GM12878 (cell line): ENCODE data around the gene C19orf18. TPM values are rescaled to one million over a fixed set of nuclear protein-coding genes. Genes with fewer than 3 reads are reported as not detected.

Experiments used
- CTCF ChIP-seq, 3 experiments: IDR thresholded peaks in 2 of 3; conservative IDR thresholded peaks in 1 of 3; 2 replicates each; pipeline ENCODE4 v1.5.1; 2011; ENCODE audit warnings: low read depth in 3 of 3, low read length in 3 of 3, mild to moderate bottlenecking in 3 of 3, control low read depth in 2 of 3, moderate library complexity in 2 of 3, inconsistent platforms in 1 of 3, mixed read lengths in 1 of 3; ENCODE audit not compliant: control insufficient read depth in 2 of 3, insufficient read depth in 1 of 3; ENCODE audit errors: extremely low read depth in 1 of 3
- ELK1 ChIP-seq: IDR thresholded peaks from 2 replicates; pipeline ENCODE4 v1.6.1; 2012; ENCODE audit warnings: low read depth, low read length, improper control_type of control experiment
- FOXM1 ChIP-seq: IDR thresholded peaks from 2 replicates; pipeline ENCODE4 v1.6.1; 2012; ENCODE audit warnings: low read depth, mild to moderate bottlenecking, inconsistent platforms, low read length, moderate library complexity
- GATAD2B ChIP-seq: fragments of 450-650 bp; conservative IDR thresholded peaks from 2 replicates; pipeline ENCODE4 v1.6.1; 2017; ENCODE audit warnings: low read depth, mild to moderate bottlenecking, moderate library complexity
- MLLT1 ChIP-seq: fragments of 450-650 bp; IDR thresholded peaks from 2 replicates; pipeline ENCODE4 v1.6.1; 2016; ENCODE audit warnings: mild to moderate bottlenecking
- NFYB ChIP-seq: IDR thresholded peaks from 2 replicates; pipeline ENCODE4 v1.6.1; 2011; ENCODE audit warnings: low read depth, mild to moderate bottlenecking, low read length, improper control_type of control experiment, moderate library complexity; ENCODE audit not compliant: insufficient read depth
- NR2F1 ChIP-seq: fragments of 450-650 bp; conservative IDR thresholded peaks from 2 replicates; pipeline ENCODE4 v1.6.1; 2017; ENCODE audit warnings: mild to moderate bottlenecking
- POLR2AphosphoS5 ChIP-seq: IDR thresholded peaks from 2 replicates; pipeline ENCODE4 v1.6.1; 2011; ENCODE audit warnings: mild to moderate bottlenecking, low read length, inconsistent platforms
- polyA plus RNA-seq, 11 experiments: library from polyadenylated mRNA; depleted of rRNA in 4 of 11; unstranded in 6 of 11; stranded (reverse) in 5 of 11; fragments of >200 nt; fragmentation: Nextera tagmentation in 4 of 11; fragmentation: Illumina TruSeq in 1 of 11; extraction: Ambion mirVana in 4 of 11; extraction: Trizol in 1 of 11; gene quantifications; 1 replicate in 1 of 11; 2 replicates in 10 of 11; pipeline versions ENCODE4 v1.2.1 to v1.2.3, GENCODE V29; 2011 to 2016; ENCODE audit warnings: inconsistent platforms in 2 of 11, missing spikeins in 2 of 11, low read depth in 1 of 11
- total RNA-seq, 4 experiments: library from RNA; depleted of rRNA in 3 of 4; stranded (reverse); fragments of >200 nt in 3 of 4; fragmentation: Illumina TruSeq in 1 of 4; extraction: Trizol in 1 of 4; gene quantifications; 2 replicates each; pipeline versions ENCODE4 v1.2.1 to v1.2.3, GENCODE V29; 2013 to 2021

The C19orf18 gene
- total and polyA plus RNA-seq, 10 of the 15 experiments (the other 5 are each of a cell fraction or from before 2014, with no cell fraction given): 0.12 to 0.29 (median 0.21) TPM; not detected in 7

GRCh38 chr19:57916168-57916995, 58.0 kb downstream of the C19orf18 start, which contains the start of gene ZNF417 (continued):
- TF ChIP-seq NFYB (peak; percentile 56; the same call in 1 of the 2 replicates), NR2F1 (peak; percentile 72), CTCF (IDR thresholded peaks at IDR 0.05 in 2 of 3, conservative IDR thresholded peaks at IDR 0.05 in 1 of 3; ENCODE audit: control insufficient read depth in 2 of 3, extremely low read depth in 1 of 3, insufficient read depth in 1 of 3, low read depth in 3 of 3, low read length in 3 of 3) (peak; percentile 28 to 30 (median 30); a peak in 4 of 6 replicates), MLLT1 (peak; percentile 50; the same call in 1 of the 2 replicates), GATAD2B (peak; percentile 60; the same call in 1 of the 2 replicates), POLR2AphosphoS5 (peak; percentile 66; the same call in 1 of the 2 replicates), FOXM1 (peak; percentile 42; the same call in 1 of the 2 replicates), ELK1 (peak; percentile 28; the same call in 1 of the 2 replicates)
